Motor neuron (in vitro differentiated cells): Measurements from ENCODE around the gene MAN1B1. TPM values are rescaled to one million over a fixed set of nuclear protein-coding genes. Genes with fewer than 3 reads are reported as not detected.
A peak's percentile ranks its signal among the peaks of the same experiment; 100 is the strongest.

Source experiments
- ATAC-seq, 8 experiments: fragments of 200-7000 bp; cut with Tn5 transposase; replicated peaks in 6 of 8; 2 replicates each; pipeline ENCODE4 v1.8.0; 2021; ENCODE audit warnings: mild to moderate bottlenecking in 8 of 8, moderate library complexity in 8 of 8
- H3K27ac ChIP-seq, 2 donors: fragments of 250-450 bp; sonication (Bioruptor Pico); 2 replicates each; pipeline ENCODE4 v1.9.0; 2021; ENCODE audit warnings: antibody characterized with exemption in 2 of 2, mild to moderate bottlenecking in 2 of 2, moderate library complexity in 1 of 2
- H3K4me1 ChIP-seq, 2 donors: fragments of 250-450 bp; sonication (Bioruptor Pico); replicated peaks in 1 of 2; 2 replicates each; pipeline ENCODE4 v1.6.1; 2021; ENCODE audit warnings: antibody characterized with exemption in 2 of 2, mild to moderate bottlenecking in 2 of 2, moderate library complexity in 1 of 2
- H3K4me3 ChIP-seq, 5 donors: fragments of 250-450 bp; sonication (Bioruptor Pico); 2 replicates each; pipeline ENCODE4 v1.9.0; 2021; ENCODE audit warnings: antibody characterized with exemption in 5 of 5, mild to moderate bottlenecking in 5 of 5, moderate library complexity in 4 of 5
- WGBS, 10 experiments: fragments of 450-650 bp; shearing (Covaris generic); methylation state at CpG; one replicate each; pipeline ENCODE4 v1.0.0; 2022; 5-methylcytosine and 5-hydroxymethylcytosine counted together
- in situ Hi-C, 9 experiments: fragments of 400-800 bp; cut with MboI; loops; one replicate each; pipeline ENCODE4 v1.15.0; 2021; ENCODE audit warnings: low sequenced_read_pairs in 9 of 9, low pct_unique_long_range_greater_than_20kb in 2 of 9; ENCODE audit not compliant: unreplicated experiment in 9 of 9
- total RNA-seq, 8 experiments: library from RNA; unstranded; fragments of 300-600 nt; gene quantifications; 2 replicates each; pipeline versions ENCODE4 v1.2.3 to v1.2.4, GENCODE V29; 2022

MAN1B1 gene
- total RNA-seq, 8 experiments from 2014 or later = 28.6 to 89.3 (median 50.3) TPM

- Histone ChIP-seq H3K4me1 (peaks cover 15 to 18% of the 10 kb centered on the region in 2 donors), H3K4me3 (peak overlapping the region; percentile 59 to 78 (median 69)), H3K27ac (peak overlapping the region; percentile 73 to 81)
- ATAC-seq = peak in 1 of 8 experiments; percentile 0
- in situ Hi-C loops = no loop called here
- 0 to 20% (median 3%) methylated on average over 1 to 13 of the region's 22 CpGs; no CpG with 5 or more reads in 2 of the 10 experiments for WGBS, 10 experiments
Observed at GRCh38 chr9:137087409-137087925, 682 bp downstream of the MAN1B1 start.

DNA sequence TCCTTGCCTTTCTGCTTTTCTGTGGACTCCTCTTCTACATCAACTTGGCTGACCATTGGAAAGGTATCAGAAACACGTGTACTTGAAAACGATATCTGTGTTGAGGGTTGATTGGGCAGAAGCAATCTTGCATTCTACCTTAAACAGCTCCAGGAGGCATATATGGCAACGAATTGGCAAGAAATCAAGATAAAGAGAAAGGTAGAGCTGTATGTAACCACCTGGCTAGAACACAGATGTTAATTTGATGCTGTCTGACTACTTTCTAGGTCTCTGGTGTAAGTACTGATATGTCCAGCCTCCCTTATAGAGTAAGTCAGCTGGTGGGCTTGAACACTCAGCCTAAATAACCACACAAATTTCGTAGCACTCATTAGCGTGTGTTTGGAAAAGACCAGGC, 1.3 kb downstream of the MAN1B1 start:
- peaks cover 15 to 18% of the 10 kb centered on the region in 2 donors for H3K4me1 ChIP-seq
- H3K4me3 ChIP-seq = peak overlapping the region in 1 of 5 donors; percentile 69
- no peak for ATAC-seq
- in situ Hi-C loops = no loop called here
- H3K27ac ChIP-seq = no peak overlapping the region
- WGBS, 10 experiments = 53 to 92% (median 83%) methylated on average over 2 to 5 of the region's 5 CpGs; no CpG with 5 or more reads in 1 of the 10 experiments

DNA sequence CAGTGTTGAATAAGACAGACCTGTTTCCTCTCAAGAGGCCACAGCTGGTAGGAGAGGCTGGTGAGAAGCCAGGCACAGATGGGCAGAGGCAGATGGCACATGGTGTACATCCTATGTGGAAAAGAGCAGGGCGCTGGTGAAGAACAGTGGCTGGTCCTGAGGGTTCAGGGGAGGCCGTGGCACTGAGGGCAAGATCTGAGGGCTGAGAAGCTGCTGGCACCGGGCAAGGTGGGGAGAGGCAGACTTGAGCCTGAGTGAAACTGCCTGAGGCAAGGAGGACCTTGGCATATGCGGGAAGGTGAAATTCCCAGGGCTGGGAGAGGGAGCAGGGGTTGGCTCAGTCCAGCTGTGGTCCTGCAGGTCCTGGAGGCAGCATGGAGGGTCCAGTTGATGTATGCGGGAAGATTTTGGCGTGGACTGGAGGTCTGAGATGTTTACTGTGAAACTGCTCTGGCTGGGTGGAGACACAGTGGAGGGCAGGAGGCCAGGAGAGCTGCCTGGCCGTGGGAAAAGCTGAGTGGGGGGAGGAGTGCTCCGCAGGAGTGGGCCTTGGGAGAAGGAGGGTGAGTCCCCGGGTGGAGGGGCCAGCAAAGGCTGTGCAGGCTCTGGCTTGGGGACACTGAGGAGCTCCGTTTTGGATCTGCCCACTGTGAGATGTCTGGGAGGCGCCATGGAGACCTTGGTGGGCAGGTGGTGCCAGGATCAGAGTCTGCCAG, 2.6 kb downstream of the MAN1B1 start:
- no peak for ATAC-seq

DNA sequence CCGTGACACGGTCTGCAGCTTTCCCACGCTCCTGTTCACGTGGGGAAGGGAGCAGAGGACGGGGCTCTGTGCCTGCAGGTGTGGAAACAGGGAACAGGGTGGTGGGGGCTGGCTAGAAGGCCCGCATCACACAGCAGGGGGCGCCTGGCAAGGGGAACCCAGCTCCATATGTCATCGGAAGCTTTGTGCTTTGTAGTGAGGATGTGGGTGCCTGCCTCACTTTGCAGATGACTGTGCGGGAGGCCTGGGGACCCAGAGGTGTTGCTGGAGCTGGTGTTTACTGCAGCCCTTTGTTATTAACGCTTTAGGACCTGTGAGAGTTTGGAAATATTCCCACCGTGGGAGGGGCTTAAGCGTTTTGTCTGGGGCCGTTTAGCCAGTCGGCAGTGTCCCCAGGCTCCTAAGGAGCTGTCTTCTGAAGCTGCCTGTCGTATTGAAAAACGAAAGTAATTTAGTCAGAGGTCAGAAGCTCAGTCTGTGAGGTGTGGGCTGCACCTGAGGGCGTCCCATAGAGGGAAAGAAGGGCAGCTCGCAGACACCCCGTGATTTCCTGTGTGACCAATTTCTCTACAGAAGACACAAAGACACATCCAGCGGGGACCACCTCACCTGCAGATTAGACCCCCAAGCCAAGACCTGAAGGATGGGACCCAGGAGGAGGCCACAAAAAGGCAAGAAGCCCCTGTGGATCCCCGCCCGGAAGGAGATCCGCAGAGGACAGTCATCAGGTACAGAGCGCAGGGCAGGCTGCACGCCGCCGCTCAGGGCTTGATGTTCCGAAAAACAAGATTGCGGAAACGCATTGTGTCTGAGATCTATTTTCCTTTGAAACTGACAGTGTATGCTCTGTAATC, 9.1 kb downstream of the MAN1B1 start:
- in situ Hi-C loops = no loop called here
- peak in 1 of 8 experiments; percentile 28 for ATAC-seq
- Histone ChIP-seq H3K4me3 (no peak overlapping the region), H3K27ac (no peak overlapping the region), H3K4me1 (no peaks in the 10 kb centered on the region)
- WGBS, 10 experiments = 64 to 100% (median 87%) methylated on average over 2 to 22 of the region's 30 CpGs; no CpG with 5 or more reads in 3 of the 10 experiments

More for the DNA sequence above, 2.6 kb downstream of the MAN1B1 start:
- Histone ChIP-seq H3K4me3 (no peak overlapping the region), H3K27ac (no peak overlapping the region), H3K4me1 (peaks cover 15 to 16% of the 10 kb centered on the region in 2 donors)
- 67 to 100% (median 83%) methylated on average over 1 to 5 of the region's 11 CpGs; no CpG with 5 or more reads in 1 of the 10 experiments for WGBS, 10 experiments
- in situ Hi-C loops = no loop called here

DNA sequence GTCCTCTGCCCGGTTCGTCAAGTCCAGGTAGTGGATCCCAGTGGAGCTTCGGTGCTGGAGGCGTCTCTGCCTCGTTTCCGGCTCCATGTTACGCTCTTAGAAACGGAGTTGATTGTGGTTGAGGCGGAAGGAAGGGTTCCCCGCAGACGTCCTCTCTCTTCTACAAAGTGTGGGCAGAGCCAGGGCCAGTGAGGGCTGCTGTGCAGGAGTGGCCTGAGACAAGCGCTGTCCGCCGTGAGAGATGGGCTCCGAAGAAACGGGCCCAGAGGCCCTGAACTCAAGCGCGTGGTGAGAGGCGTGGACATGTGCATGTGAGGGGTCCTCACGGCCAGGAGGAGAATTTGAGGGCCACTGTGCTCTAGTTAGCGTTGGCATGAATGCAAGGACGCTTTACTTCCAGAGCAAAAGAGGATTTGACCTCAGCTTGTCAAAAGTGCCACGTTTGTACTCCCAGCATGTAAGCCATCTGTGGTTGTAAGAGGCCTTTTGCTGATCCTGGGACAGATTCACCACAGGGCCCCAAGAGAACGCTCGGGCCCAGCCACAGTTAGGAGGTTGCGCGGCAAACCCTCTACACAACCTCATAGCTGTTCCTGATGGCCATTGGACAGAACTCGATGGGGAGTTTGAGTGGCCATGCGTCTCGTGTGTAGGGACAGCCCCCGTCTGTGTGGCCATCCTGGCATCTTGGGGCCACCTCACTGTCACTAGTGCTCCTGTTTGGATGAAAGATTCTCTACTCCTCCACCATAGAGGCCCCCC, 10.2 kb downstream of the MAN1B1 start:
- Histone ChIP-seq H3K4me1 (no peaks in the 10 kb centered on the region), H3K4me3 (no peak overlapping the region), H3K27ac (no peak overlapping the region)
- in situ Hi-C loops = no loop called here
- ATAC-seq = peak in 1 of 8 experiments; percentile 6
- 80 to 100% (median 91%) methylated on average over 2 to 15 of the region's 31 CpGs; no CpG with 5 or more reads in 1 of the 10 experiments for WGBS, 10 experiments

DNA sequence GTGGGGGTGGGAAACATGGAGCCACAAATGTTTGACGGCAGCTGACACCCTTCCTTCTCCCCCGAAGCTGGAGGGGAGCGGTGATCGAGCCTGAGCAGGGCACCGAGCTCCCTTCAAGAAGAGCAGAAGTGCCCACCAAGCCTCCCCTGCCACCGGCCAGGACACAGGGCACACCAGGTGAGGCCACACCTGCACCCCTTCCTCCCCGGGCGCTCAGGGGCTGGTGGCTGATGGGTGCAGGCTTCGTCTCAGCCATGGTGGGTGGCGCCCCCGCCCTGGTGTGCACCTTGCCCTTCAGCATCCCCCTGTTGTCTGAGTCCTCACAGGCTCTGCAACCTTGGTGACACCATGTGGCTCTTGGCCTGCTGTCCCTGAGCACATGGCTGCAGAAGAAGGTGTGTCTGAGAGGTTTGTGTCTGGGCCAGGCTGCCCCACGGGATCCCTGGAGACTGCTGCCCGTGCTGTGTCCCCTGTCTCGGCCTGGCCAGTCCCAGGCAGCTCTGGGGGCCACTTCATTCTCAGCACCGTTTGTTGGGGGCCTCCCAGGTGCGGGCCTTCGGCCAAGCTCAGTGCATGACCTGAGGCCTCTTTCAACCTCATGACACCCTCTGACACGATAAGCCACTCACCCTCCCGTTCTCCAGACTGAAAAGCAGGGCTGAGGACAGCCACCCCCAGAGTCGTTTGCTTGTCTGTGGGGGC, 11.1 kb downstream of the MAN1B1 start:
- no peak overlapping the region for H3K27ac ChIP-seq
- 87 to 100% (median 100%) methylated on average over 1 to 3 of the region's 20 CpGs; no CpG with 5 or more reads in 6 of the 10 experiments for WGBS, 10 experiments
- in situ Hi-C loops = no loop called here
- ATAC-seq = peak in 4 of 8 experiments; percentile 19 to 32 (median 26)
- no peak overlapping the region for H3K4me3 ChIP-seq
- H3K4me1 ChIP-seq = no peaks in the 10 kb centered on the region

DNA sequence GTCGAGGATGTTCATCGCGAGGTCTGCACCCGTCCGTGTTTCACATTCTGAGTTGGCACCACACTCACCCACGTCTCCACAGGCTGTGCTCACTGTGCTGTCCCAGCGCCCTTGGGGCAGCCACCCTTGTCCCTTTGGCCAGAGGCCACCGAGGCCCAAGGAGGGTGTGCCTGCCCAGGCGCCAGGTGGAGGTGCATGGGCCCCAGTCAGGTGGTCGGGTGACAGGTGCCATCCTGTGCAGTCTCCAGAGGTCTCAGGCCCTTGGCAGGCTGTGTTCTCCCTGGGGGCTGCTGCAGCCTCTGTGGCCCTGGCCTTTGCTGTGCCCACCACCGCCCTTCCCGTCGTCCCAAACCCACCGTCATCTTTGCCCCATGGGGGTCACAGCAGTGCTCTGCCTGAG, 12.4 kb downstream of the MAN1B1 start:
- Histone ChIP-seq H3K4me3 (no peak overlapping the region), H3K27ac (no peak overlapping the region), H3K4me1 (no peaks in the 10 kb centered on the region)
- WGBS, 10 experiments = 100% methylated on average over 3 to 5 of the region's 14 CpGs; no CpG with 5 or more reads in 8 of the 10 experiments
- ATAC-seq = peak in 4 of 8 experiments; percentile 14 to 25 (median 18)
- in situ Hi-C loops = no loop called here

GRCh38 chr9:137103206-137103999, 16.6 kb downstream of the MAN1B1 start:
- no peak overlapping the region for H3K4me3 ChIP-seq
- H3K27ac ChIP-seq = no peak overlapping the region
- no peak for ATAC-seq
- H3K4me1 ChIP-seq = no peaks in the 10 kb centered on the region
- in situ Hi-C loops = loop anchor here in 1 of 9 experiments (25.0 kb wide), 1 partner anchor 134 kb away; the partner anchor contains the start of genes CYSRT1, RNF224, SLC34A3 and TUBB4B
- 90 to 100% (median 95%) methylated on average over 1 to 11 of the region's 37 CpGs; no CpG with 5 or more reads in 3 of the 10 experiments for WGBS, 10 experiments

- no peaks in the 10 kb centered on the region for H3K4me1 ChIP-seq
- no peak overlapping the region for H3K27ac ChIP-seq
- WGBS, 10 experiments = 50 to 100% (median 100%) methylated on average over 1 to 2 of the region's 31 CpGs; no CpG with 5 or more reads in 5 of the 10 experiments
- in situ Hi-C loops = loop anchor here in 1 of 9 experiments (25.0 kb wide), 1 partner anchor 131 kb away; the partner anchor contains the start of genes CYSRT1, RNF224, SLC34A3 and TUBB4B
- H3K4me3 ChIP-seq = no peak overlapping the region
- ATAC-seq = no peak
Observed at GRCh38 chr9:137105814-137106661, 19.3 kb downstream of the MAN1B1 start.

DNA sequence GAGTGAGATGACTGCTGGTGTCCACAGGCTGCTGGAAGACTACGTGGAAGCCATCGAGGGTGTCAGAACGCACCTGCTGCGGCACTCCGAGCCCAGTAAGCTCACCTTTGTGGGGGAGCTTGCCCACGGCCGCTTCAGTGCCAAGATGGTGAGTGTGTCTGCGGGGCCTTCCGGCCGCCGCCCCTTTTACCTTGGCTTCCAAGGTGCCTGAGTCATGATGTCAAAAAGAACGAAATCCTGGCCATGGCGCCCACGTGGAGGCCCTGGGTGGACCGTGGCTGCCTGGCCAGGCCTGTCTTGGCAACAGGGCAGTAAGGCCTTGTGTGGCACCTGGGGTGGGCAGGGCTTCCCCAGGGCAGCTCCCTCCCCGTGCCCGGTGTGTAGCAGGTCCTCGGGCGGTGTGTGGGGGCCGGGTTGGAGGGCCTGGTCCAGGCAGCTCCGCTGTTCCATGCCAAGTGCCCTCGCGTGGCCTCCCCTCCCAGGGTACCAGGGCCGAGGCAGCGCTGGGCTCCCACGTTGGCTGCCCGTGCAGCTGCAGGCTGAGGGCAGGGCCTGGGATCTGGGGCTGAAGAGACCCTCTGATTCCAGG, 20.0 kb downstream of the MAN1B1 start:
- in situ Hi-C loops = loop anchor here in 1 of 9 experiments (25.0 kb wide), 1 partner anchor 131 kb away; the partner anchor contains the start of genes CYSRT1, RNF224, SLC34A3 and TUBB4B
- no peak for ATAC-seq
- Histone ChIP-seq H3K4me1 (no peaks in the 10 kb centered on the region), H3K27ac (no peak overlapping the region), H3K4me3 (no peak overlapping the region)
- 80 to 97% (median 90%) methylated on average over 1 to 5 of the region's 27 CpGs; no CpG with 5 or more reads in 7 of the 10 experiments for WGBS, 10 experiments
